Thymus (tissue), 11 donors: ENCODE results near the gene GRID1. TPM values are rescaled to one million over a fixed set of nuclear protein-coding genes. Genes with fewer than 3 reads are reported as not detected.
A peak's percentile ranks its signal among the peaks of the same experiment; 100 is the strongest.
"Not testable (repeated sequence)": the region's sequence is repeated elsewhere in the genome, so short reads cannot be mapped to it uniquely, and the experiment has no call there.

Source experiments
- DNase-seq, 9 donors: peaks; one replicate each; pipeline ENCODE4 v3.0.0-alpha.2; 2013; ENCODE audit warnings: low spot score in 9 of 9, low read depth in 6 of 9, missing footprints in 1 of 9
- H3K27ac ChIP-seq, 2 donors: one replicate each; pipeline ENCODE4 v1.5.1; 2013; ENCODE audit warnings: control low read depth in 1 of 2, low read depth in 1 of 2, low read length in 1 of 2, mild to moderate bottlenecking in 1 of 2, moderate library complexity in 1 of 2
- H3K27me3 ChIP-seq, 2 donors: one replicate each; pipeline ENCODE4 v1.5.1; 2013; ENCODE audit warnings: low read length in 1 of 2; ENCODE audit not compliant: control insufficient read depth in 2 of 2, insufficient read depth in 1 of 2
- H3K36me3 ChIP-seq, 2 donors: one replicate each; pipeline ENCODE4 v1.5.1; 2013; ENCODE audit warnings: low read length in 1 of 2, mild to moderate bottlenecking in 1 of 2, moderate library complexity in 1 of 2; ENCODE audit not compliant: control insufficient read depth in 2 of 2, insufficient read depth in 2 of 2
- H3K4me1 ChIP-seq, 2 donors: one replicate each; pipeline ENCODE4 v1.5.1; 2013; ENCODE audit warnings: low read length in 2 of 2; ENCODE audit not compliant: control insufficient read depth in 2 of 2, insufficient read depth in 2 of 2
- H3K4me3 ChIP-seq, 2 donors: one replicate each; pipeline ENCODE4 v1.5.1; 2013; ENCODE audit warnings: low read length in 2 of 2, control low read depth in 1 of 2, mild to moderate bottlenecking in 1 of 2
- H3K9me3 ChIP-seq, 2 donors: one replicate each; pipeline ENCODE4 v1.5.1; 2013; ENCODE audit warnings: low read length in 1 of 2, mild to moderate bottlenecking in 1 of 2; ENCODE audit not compliant: control insufficient read depth in 2 of 2, insufficient read depth in 1 of 2
- WGBS: extraction: QIAGEN DNeasy Blood & Tissue Kit; methylation state at CpG from one replicate; pipeline ENCODE4 v1.1.7; 2013; 5-methylcytosine and 5-hydroxymethylcytosine counted together
- polyA plus RNA-seq: library from polyadenylated mRNA; stranded (reverse); fragments of 200-250 nt; gene quantifications from one replicate; pipeline ENCODE4 v1.2.3, GENCODE V29; 2013
- total RNA-seq: library from RNA; stranded (reverse); fragments of 120-200 nt; gene quantifications from one replicate; pipeline ENCODE4 v1.2.4, GENCODE V29; 2013
- donor health status: healthy.

The GRID1 gene
- total and polyA plus RNA-seq, 2 donors: 0.33 to 0.46 TPM

- no peaks in the 10 kb centered on the region for H3K4me1 ChIP-seq
- no peak overlapping the region for H3K4me3 ChIP-seq
- no peak for DNase-seq
- no peaks in the 10 kb centered on the region for H3K36me3 ChIP-seq
- H3K27me3 ChIP-seq: no peaks in the 10 kb centered on the region
- H3K9me3 ChIP-seq: no peaks in the 10 kb centered on the region
- no peak overlapping the region for H3K27ac ChIP-seq
- WGBS: 50% methylated on average over 1 of the region's 1 CpG
Observed at GRCh38 chr10:85961479-85962067, 405.0 kb downstream of the GRID1 start.

DNA sequence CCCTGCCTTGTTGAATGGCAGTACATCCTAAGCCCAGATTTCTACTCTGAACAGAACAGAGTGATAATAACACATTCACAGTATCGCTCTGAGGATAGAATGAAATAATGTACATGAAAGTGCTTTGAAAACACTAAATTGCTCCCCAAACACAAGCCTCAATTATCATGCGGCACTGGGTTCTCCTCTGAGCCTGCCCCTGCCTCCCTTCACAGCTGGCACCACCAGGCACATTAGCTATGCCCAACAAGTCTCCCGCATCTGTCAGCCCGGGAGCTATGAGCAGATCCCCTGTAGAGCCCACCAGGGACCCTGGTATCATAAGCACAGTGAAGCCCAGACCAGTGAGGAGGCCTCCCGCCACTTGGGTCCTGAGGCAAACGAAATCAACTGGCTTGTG, 405.5 kb downstream of the GRID1 start:
- 91% methylated on average over 6 of the region's 6 CpGs for WGBS
- no peaks in the 10 kb centered on the region for H3K9me3 ChIP-seq
- H3K4me3 ChIP-seq: no peak overlapping the region
- no peak for DNase-seq
- H3K4me1 ChIP-seq: no peaks in the 10 kb centered on the region
- H3K36me3 ChIP-seq: no peaks in the 10 kb centered on the region
- H3K27me3 ChIP-seq: no peaks in the 10 kb centered on the region
- H3K27ac ChIP-seq: no peak overlapping the region

- no peak for DNase-seq
Observed at GRCh38 chr10:85959239-85959638, 407.4 kb downstream of the GRID1 start.

GRCh38 chr10:85950921-85951320, 415.7 kb downstream of the GRID1 start:
- no peaks in the 10 kb centered on the region for H3K9me3 ChIP-seq
- no peaks in the 10 kb centered on the region for H3K4me1 ChIP-seq
- H3K27ac ChIP-seq: no peak overlapping the region
- H3K27me3 ChIP-seq: no peaks in the 10 kb centered on the region
- no peak for DNase-seq
- H3K36me3 ChIP-seq: no peaks in the 10 kb centered on the region
- 95% methylated on average over 2 of the region's 2 CpGs for WGBS
- H3K4me3 ChIP-seq: no peak overlapping the region

More at GRCh38 chr10:85959239-85959638, 407.4 kb downstream of the GRID1 start:
- Histone ChIP-seq H3K27me3 (no peaks in the 10 kb centered on the region), H3K4me1 (no peaks in the 10 kb centered on the region), H3K9me3 (no peaks in the 10 kb centered on the region), H3K27ac (no peak overlapping the region), H3K36me3 (no peaks in the 10 kb centered on the region), H3K4me3 (no peak overlapping the region)
- 79% methylated on average over 3 of the region's 3 CpGs for WGBS

GRCh38 chr10:85946713-85947326, 419.8 kb downstream of the GRID1 start:
- DNase-seq: peak in 2 of 9 donors; percentile 3 to 9
- Histone ChIP-seq H3K27me3 (no peaks in the 10 kb centered on the region), H3K36me3 (no peaks in the 10 kb centered on the region), H3K9me3 (no peaks in the 10 kb centered on the region), H3K4me3 (no peak overlapping the region), H3K27ac (no peak overlapping the region), H3K4me1 (no peaks in the 10 kb centered on the region)
- WGBS: 59% methylated on average over 7 of the region's 7 CpGs

DNA sequence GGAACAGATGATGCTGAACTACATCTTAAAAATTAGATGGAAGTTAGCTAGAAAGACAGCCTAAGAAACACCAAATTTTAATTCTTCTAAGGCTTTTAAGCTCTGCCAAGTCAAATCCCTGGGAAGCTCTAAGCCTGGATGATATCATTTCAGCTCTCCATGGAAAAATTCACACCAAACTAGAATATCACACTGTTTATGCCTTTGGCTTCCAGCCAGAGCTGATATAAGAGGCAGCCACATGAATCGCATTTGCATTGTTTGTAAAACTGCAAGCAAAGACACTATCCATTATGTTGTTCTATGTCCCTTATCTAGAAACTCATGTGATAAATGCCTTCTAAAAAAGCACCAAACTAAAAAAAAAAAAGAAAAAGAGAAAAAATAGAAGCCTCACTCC, 430.4 kb downstream of the GRID1 start:
- 90% methylated on average over 1 of the region's 1 CpG for WGBS
- H3K4me1 ChIP-seq: no peaks in the 10 kb centered on the region
- no peak overlapping the region for H3K27ac ChIP-seq
- no peak for DNase-seq
- no peaks in the 10 kb centered on the region for H3K9me3 ChIP-seq
- H3K36me3 ChIP-seq: no peaks in the 10 kb centered on the region
- H3K4me3 ChIP-seq: no peak overlapping the region
- H3K27me3 ChIP-seq: no peaks in the 10 kb centered on the region

DNA sequence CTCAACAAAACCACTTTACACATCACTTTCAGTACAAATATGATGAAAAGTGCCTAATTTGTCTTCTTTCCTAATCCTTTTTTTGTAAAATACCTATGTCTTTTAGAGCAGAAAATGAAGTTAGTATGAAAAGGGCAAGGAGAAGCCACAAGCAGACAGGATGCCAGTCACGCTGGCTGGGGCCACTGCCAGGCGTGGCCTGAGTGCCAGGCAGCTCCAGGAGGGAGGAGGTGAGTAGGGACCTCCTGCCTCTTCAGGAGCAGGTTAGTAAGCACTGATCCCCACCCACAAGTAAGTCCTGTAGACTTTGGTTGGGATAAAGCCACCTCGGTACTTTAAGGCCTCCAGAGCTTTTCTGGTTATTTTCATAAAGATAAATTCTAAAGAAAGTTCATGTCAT, 432.0 kb downstream of the GRID1 start:
- no peak for DNase-seq
- H3K9me3 ChIP-seq: no peaks in the 10 kb centered on the region
- 87% methylated on average over 3 of the region's 3 CpGs for WGBS

DNA sequence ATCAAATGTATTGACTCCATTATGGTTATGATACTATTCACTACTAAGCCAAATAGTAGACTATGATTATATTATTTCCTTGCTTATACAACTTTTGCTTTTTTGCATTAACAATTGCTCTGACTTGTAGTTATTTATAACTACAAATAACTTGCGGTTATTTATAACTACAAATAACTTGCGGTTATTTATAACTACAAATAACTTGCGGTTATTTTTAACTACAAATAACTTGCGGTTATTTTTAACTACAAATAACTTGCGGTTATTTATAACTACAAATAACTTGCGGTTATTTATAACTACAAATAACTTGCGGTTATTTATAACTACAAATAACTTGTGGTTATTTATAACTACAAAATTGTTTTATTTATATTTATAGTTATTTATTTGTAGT, 436.6 kb downstream of the GRID1 start:
- not testable (repeated sequence) for H3K27me3 ChIP-seq, H3K27ac ChIP-seq, H3K9me3 ChIP-seq, H3K4me3 ChIP-seq, DNase-seq, H3K36me3 ChIP-seq, H3K4me1 ChIP-seq
- 97% methylated on average over 7 of the region's 7 CpGs for WGBS

More for the DNA sequence above, 432.0 kb downstream of the GRID1 start:
- Histone ChIP-seq H3K36me3 (no peaks in the 10 kb centered on the region), H3K27me3 (no peaks in the 10 kb centered on the region), H3K27ac (no peak overlapping the region), H3K4me1 (no peaks in the 10 kb centered on the region), H3K4me3 (no peak overlapping the region)

DNA sequence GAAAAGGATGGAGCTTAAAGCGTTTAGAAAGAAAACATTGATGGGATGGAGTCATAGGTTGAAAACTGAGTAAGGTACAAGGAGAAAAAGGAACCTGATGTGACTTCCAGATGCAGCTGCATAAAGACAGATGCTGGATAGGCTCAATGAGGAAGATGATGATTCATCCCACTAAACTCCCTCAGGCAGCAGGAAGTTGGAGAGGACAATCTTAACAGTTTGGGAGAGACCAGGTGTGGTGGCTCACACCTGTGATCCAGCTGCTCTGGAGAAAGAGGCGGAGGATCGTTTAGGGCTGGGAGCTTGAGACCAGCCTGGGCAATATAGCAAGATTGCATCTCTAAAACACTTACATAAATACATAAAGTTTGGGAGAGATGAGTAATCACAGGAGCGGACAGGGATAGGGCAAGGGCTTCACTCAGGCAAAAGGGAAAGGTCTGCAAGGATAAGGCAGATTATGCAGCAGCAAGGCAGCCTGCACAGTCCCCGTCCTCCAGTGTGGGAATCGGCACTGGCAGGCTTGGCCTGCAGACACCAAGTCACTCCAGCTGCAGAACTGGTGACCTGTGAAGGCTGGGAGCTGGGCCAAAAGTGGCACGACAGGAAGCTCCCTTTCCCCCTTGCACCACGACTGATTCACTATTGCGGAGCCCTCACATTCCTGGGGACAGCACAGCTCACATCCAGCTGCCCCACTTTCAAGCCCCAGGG, 438.5 kb downstream of the GRID1 start:
- DNase-seq: no peak
- Histone ChIP-seq H3K27me3 (no peaks in the 10 kb centered on the region), H3K4me1 (no peaks in the 10 kb centered on the region), H3K36me3 (no peaks in the 10 kb centered on the region), H3K27ac (no peak overlapping the region), H3K9me3 (no peaks in the 10 kb centered on the region), H3K4me3 (no peak overlapping the region)
- WGBS: 75% methylated on average over 9 of the region's 9 CpGs
